Anterior cingulate cortex (tissue), 58 donors: ENCODE measurements around the gene TMEM254.
"Not testable (repeated sequence)": the region's sequence is repeated elsewhere in the genome, so short reads cannot be mapped to it uniquely, and the experiment has no call there.

Experiments
- DNase-seq, 58 donors: peaks; one replicate each; lab custom pipeline; 2025; lab: John Stamatoyannopoulos, UW

The TMEM254 gene

DNA sequence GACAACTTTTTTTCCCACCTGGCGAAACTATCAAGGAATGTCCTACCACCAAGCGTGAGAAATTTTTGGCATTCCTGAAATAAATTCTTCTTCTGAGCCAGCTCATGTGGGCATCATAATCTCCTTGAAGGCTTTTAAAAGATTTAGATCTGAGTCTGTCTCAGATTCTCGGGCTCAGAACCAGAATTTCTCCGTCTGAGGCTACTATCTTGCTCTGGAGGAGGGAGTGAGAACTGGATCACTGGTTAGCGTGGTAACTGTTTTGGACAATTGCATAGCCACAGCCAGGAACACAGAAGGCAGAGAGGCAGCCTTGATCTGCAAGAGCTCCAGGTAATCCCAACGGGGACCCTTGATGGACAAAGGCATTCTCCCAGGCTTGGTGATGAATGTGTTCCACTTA, 53.0 kb downstream of the TMEM254 start:
- no peak for DNase-seq

DNA sequence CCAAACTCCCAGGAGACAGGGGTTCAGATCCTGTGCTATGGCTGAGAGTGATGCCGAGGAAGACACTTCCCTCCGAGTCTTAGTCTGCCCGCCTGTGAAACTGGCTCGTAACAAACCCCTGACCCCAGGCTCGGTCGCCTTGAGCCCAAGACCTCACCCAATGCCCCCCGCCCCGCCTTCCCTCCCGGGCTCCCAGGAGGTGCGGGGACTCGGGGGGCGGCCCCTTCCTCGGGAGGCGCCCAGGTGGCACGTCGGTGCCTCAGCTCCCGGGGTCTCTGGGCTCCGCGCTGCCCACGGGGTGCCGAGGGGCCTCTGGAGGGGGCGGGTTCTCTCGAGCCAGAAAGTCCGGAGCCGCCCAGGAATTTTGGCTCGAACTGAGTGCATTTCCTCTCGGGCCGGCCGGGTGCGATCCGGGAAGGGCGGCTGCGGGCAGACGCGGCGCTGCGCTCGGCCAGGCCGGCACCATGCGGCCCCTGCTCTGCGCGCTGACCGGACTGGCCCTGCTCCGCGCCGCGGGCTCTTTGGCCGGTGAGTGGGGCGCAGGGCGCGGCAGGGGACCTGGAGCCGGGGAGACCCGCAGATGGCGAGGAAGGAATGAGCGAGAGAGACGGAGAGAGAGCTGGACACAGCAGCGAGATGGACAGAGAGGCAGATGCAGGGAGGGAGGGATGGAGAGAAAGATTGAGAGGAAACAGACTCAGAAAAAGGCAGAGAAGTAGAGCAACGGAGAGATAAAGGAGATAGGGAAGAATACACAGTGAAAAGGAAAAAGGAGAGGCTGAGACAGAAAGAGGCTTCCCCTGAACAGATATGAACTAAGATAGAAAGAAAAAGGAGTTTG, 54.1 kb downstream of the TMEM254 start, which contains the start of gene PLAC9:
TSS of gene PLAC9 (plus strand) at position 432 of the 841 bp plus-strand sequence. CDS start at position 465, 33 bp downstream.
- DNase-seq: no peak

DNA sequence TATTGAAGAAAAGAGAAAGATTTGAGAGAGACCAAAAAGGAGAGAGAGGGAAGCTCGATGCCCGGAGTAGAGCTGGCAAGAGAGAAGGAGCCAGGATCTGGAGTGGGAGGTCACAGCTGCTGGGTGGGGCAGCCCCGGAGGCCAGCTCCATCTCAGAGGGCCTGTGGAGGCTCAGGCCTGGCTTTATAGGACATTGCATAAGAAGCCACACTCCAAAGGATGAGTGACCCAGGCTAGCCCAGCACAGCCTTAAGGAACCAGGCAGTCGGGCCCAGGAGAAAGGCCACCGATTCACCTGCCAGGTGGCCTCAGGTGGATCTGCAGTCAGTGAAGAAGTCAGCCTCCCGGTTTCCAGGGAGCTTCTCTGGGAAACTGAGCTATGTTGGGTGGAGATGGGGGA, 54.7 kb downstream of the TMEM254 start:
- DNase-seq: no peak

DNA sequence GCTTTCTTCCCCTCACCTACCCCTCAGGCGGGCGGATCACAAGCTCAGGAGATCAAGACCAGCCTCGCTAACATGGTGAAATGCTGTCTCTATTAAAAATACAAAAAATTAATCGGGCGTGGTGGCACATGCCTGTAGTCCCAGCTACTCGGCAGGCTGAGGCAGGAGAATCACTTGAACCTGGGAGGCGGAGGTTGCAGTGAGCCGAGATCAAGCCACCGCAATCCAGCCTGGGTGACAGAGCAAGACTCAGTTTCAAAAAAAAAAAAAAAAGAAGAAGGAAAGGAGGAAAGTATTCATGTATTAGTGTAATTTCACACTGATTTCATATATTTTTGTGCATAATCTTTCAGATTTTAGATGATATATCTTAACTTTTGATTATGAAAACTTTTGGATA, 55.2 kb downstream of the TMEM254 start:
- not testable (repeated sequence) for DNase-seq

DNA sequence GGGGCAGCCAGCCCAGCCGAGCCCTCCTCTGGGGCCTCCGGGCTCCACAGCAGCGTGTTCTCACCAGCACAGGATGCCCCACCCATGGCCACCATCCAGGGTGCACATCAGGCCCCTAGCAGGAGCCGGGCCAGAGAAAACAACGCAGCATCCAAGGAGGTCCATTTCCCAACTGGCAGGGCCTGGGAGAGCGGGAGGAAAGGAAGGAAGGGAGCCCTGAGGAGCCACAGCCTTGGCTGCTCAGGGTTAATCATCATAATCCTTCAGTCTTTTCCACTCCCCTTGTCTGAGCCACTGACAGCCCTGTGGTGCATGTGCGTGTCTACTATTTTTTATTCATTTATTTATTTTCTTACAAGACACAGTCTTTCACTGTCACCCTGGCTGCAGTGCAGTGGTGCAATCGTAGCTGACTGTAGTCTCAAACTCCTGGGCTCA, 57.7 kb downstream of the TMEM254 start:
- DNase-seq: peak in 1 of 58 donors; percentile 23

DNA sequence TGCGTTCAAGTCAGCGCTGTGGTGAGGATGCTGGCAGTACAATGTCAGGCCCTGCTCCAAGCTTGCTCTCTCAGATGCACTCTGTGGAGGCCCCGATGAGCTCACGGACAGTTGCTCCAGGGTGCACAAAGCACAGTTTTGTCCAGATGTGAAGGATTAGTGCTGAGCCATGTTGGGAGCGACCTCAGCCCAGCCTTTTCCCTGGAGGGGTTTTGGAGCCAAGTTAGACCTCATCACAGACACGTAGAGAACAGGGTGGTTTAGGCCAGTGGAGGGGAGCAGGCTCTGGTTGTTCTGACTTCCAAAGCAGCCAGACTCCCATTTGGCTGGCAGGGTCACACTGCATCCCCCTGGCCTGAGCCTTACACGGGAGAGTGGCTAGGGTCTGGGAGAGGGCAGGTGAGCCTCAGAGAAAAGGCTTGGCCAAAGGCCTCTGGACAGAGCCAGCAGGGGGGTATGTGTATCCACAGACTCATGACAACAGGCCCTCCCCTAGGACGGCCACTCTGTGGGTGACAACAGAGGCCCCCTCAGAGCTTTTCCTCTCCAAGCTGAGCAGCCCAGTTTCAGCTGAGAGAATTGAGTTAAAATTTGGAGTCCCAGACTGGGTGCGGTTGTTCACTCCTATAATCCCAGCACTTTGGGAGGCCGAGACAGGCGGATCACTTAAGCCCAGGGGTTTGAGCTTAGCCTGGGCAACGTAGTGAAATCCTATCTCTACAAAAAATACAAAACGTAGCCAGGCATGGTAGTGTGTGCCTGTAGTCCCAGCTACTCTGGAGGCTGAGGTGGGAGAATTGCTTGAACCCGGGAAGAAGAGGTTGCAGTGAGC, 58.8 kb downstream of the TMEM254 start:
- DNase-seq: no peak

DNA sequence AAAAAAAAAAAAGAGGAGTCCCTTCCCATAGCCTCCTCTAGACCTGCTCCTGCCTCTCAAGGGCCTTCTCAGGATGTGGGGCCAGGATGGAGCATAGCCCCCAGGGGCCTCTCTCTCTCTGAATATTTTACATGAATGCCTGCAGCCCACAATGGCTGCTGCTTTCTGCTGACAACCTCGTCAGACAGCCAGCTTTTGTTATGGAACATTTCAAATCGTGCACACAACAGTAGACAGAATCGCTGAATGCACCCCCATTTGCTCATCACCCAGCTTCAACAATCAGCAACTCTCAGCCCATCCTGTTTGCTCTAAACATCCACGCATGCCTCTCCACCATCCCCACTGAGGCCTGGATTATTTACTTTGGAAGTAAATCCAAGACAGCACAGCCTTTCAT, 59.5 kb downstream of the TMEM254 start:
- no peak for DNase-seq

DNA sequence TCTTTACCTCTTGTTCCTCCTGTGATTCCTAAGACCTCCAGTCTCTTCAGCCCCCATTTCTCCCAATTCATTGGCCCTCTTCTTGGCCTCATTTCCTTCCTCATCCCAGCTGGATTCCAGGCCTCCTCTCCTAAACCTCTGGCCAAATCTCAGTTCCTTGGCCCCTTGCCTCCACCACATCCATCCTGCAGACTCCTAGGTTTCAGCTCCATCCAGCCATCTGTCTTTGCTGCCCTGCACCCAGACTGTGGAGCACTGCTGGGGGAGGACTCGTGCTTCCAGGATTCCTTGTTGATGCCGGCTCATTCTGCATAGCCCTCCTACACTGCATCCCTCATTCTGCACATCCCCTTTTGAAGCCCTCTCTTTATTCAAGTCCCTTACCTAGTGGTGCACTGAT, 60.8 kb downstream of the TMEM254 start:
- DNase-seq: no peak

DNA sequence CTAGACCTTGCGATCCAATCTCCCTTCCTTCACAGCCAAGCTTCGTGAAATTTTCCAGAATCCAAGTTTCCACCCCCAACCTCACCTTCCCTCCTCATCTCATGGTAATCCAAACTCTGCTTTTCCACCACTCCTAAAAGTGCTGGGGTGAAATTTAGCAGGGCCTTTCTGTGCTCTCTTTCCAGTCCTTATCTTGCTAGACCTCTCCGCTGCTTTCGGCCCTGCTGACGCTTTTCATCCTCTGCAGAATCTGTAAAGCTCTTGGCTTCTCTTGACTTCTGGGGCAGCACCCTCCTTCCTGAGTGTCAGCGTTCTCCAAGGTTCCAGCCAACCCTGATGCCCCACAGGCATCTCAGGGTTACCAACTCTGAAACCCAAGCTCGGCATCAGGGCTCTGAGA, 61.8 kb downstream of the TMEM254 start:
- no peak for DNase-seq

DNA sequence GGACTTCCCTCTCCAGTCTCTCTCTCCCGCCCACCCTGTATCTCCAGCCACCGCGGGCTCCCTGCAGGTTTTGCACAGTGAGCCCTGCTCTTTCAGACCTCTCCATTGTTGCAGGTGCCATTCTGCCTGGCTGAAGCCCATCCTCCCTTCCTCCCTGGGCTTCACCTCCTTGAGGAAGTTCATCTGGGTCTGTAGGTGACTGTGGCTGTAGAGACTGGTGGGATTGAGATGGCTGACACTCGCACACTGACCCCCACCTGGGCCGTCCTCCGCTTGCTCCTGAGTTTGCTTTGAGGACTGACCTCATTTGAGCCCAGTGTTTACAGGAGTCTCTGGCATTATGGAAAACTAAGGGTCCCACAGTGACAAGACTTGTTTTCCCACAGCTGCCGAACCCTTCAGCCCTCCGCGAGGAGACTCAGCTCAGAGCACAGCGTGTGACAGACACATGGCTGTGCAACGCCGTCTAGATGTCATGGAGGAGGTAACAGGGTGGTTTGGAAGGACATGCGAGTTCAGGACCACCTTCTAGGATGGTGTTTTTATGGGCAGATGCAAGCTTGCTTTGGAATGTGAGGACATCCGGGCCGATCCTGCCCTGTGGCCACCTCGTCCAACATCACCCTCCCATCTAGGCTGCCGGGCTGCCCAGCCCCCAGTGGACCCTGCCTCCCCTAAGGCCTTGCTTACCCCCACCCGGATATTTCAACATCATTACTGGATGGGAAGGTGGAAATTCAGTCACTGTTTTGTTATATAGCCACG, 63.4 kb downstream of the TMEM254 start:
- DNase-seq: no peak
